HCT116 (cell line): Measurements from ENCODE around the gene ARHGAP1. TPM values are rescaled to one million over a fixed set of nuclear protein-coding genes. Genes with fewer than 3 reads are reported as not detected.

Experiments used
- ATAC-seq: fragments of 200-7000 bp; cut with Tn5 transposase; 2 replicates; pipeline ENCODE4 v1.9.1; 2020; ENCODE audit warnings: mild to moderate bottlenecking, moderate library complexity
- BruUV-seq: library from RNA; stranded (reverse); fragments of 400-500 nt; replicated peaks from 2 replicates; lab custom pipeline; 2021; lab: Mats Ljungman, UMichigan
- CTCF ChIA-PET: fragments of 300-600 bp; sonication (Branson Sonifier 250); formaldehyde crosslinking; loops from one replicate; lab custom pipeline; 2021; ENCODE audit warnings: antibody characterized with exemption; lab: Charles Lee
- POLR2A ChIA-PET: fragments of 300-600, 350-600 bp; sonication (Branson Sonifier 250); formaldehyde crosslinking; loops from one replicate; lab custom pipeline; 2021; ENCODE audit warnings: antibody characterized with exemption; lab: Charles Lee
- RAD21 ChIA-PET, 2 experiments: fragments of 300-600 bp; sonication (Branson Sonifier 250); formaldehyde crosslinking; loops; one replicate each; lab custom pipeline; 2023; ENCODE audit warnings: low total read pairs in 2 of 2; ENCODE audit not compliant: uncharacterized antibody in 2 of 2, unreplicated experiment in 2 of 2, low non-redundant PET in 1 of 2; lab: Charles Lee
- DNase-seq: peaks from one replicate; pipeline ENCODE4 v3.0.0-alpha.2; 2010; ENCODE audit warnings: low read depth, low spot score
- H2AFZ ChIP-seq: fragments of 200-600 bp; shearing (Covaris generic), sonication (generic); 2 replicates; pipeline ENCODE4 v1.6.1; 2017; ENCODE audit warnings: low read depth, mixed run types, mixed read lengths, antibody characterized with exemption, low read length; ENCODE audit not compliant: poor library complexity, severe bottlenecking
- H3K27ac ChIP-seq: 2 replicates; pipeline ENCODE4 v1.5.1; 2012; ENCODE audit warnings: low read depth, low read length
- H3K27me3 ChIP-seq: fragments of 200-600 bp; sonication (generic); 2 replicates; pipeline ENCODE4 v1.6.1; 2016; ENCODE audit warnings: mixed run types, low read length, mixed read lengths; ENCODE audit not compliant: insufficient read depth
- H3K36me3 ChIP-seq, 2 experiments: fragments of 200-500 bp in 1 of 2; fragments of 200-600 bp in 1 of 2; sonication (Bioruptor generic) in 1 of 2; sonication (generic) in 1 of 2; 2 replicates each; pipeline versions ENCODE4 v1.5.1 to v1.6.1; 2014 to 2016; ENCODE audit warnings: low read length in 2 of 2, inconsistent platforms in 1 of 2, mixed read lengths in 1 of 2, mixed run types in 1 of 2; ENCODE audit not compliant: insufficient read depth in 2 of 2, control insufficient read depth in 1 of 2
- H3K4me1 ChIP-seq, 2 experiments: fragments of 200-600 bp in 1 of 2; sonication (generic) in 1 of 2; 2 replicates each; pipeline versions ENCODE4 v1.5.1 to v1.6.1; 2012 to 2017; ENCODE audit warnings: low read length in 2 of 2, inconsistent platforms in 1 of 2, mild to moderate bottlenecking in 1 of 2, mixed read lengths in 1 of 2, mixed run types in 1 of 2, moderate library complexity in 1 of 2; ENCODE audit not compliant: insufficient read depth in 2 of 2, control insufficient read depth in 1 of 2
- H3K4me2 ChIP-seq: fragments of 200-600 bp; sonication (generic); 2 replicates; pipeline ENCODE4 v1.6.1; 2017; ENCODE audit warnings: mixed run types, low read length, mixed read lengths
- H3K4me3 ChIP-seq, 2 experiments: fragments of 200-600 bp in 1 of 2; sonication (generic) in 1 of 2; replicated peaks in 1 of 2; 2 replicates each; pipeline ENCODE4 v1.5.1; 2011 to 2016; ENCODE audit warnings: low read length in 2 of 2, control low read depth in 1 of 2, low read depth in 1 of 2, mild to moderate bottlenecking in 1 of 2, mixed read lengths in 1 of 2, mixed run types in 1 of 2
- H3K79me2 ChIP-seq: fragments of 200-600 bp; sonication (generic); 2 replicates; pipeline ENCODE4 v1.6.1; 2017; ENCODE audit warnings: mild to moderate bottlenecking, mixed run types, low read length, moderate library complexity, mixed read lengths; ENCODE audit not compliant: insufficient read depth
- H3K9ac ChIP-seq: fragments of 200-600 bp; sonication (generic); 2 replicates; pipeline ENCODE4 v1.6.1; 2016; ENCODE audit warnings: low read length, mixed read lengths
- H3K9me2 ChIP-seq: fragments of 200-600 bp; sonication (generic), shearing (Covaris generic); 2 replicates; pipeline ENCODE4 v1.6.1; 2017; ENCODE audit warnings: mixed run types, mild to moderate bottlenecking, moderate library complexity; ENCODE audit not compliant: insufficient read depth
- H3K9me3 ChIP-seq, 2 experiments: fragments of 200-500 bp in 1 of 2; fragments of 200-600 bp in 1 of 2; sonication (Bioruptor generic) in 1 of 2; sonication (generic) in 1 of 2; 2 replicates each; pipeline ENCODE4 v1.6.1; 2014 to 2017; ENCODE audit warnings: low read length in 2 of 2, mixed read lengths in 2 of 2, inconsistent platforms in 1 of 2, low read depth in 1 of 2, mild to moderate bottlenecking in 1 of 2, mixed run types in 1 of 2, moderate library complexity in 1 of 2; ENCODE audit not compliant: control insufficient read depth in 1 of 2, insufficient read depth in 1 of 2
- H4K20me1 ChIP-seq: fragments of 200-600 bp; sonication (generic), shearing (Covaris generic); 2 replicates; pipeline ENCODE4 v1.6.1; 2017; ENCODE audit warnings: mixed run types, mild to moderate bottlenecking, moderate library complexity; ENCODE audit not compliant: insufficient read depth
- CEBPB ChIP-seq: IDR thresholded peaks from 2 replicates; pipeline ENCODE4 v1.6.1; 2012; ENCODE audit warnings: low read depth
- CTCF ChIP-seq, 3 experiments: fragments of 200-600 bp in 1 of 3; sonication (generic) in 1 of 3; IDR thresholded peaks in 2 of 3; conservative IDR thresholded peaks in 1 of 3; 2 replicates each; pipeline ENCODE4 v1.5.1; 2012 to 2017; ENCODE audit warnings: low read depth in 2 of 3, low read length in 2 of 3, antibody characterized with exemption in 1 of 3, borderline replicate concordance in 1 of 3, control low read depth in 1 of 3, mild to moderate bottlenecking in 1 of 3, mixed read lengths in 1 of 3, mixed run types in 1 of 3, moderate library complexity in 1 of 3; ENCODE audit not compliant: insufficient read depth in 1 of 3
- EGR1 ChIP-seq: IDR thresholded peaks from 2 replicates; pipeline ENCODE4 v1.6.1; 2012; ENCODE audit warnings: low read depth
- ELF1 ChIP-seq: IDR thresholded peaks from 2 replicates; pipeline ENCODE4 v1.6.1; 2012; ENCODE audit warnings: low read depth, borderline replicate concordance
- EZH2phosphoT487 ChIP-seq: fragments of 200-600 bp; IDR thresholded peaks from 2 replicates; pipeline ENCODE4 v1.6.1; 2018; ENCODE audit warnings: antibody characterized with exemption, borderline replicate concordance
- JUND ChIP-seq: IDR thresholded peaks from 2 replicates; pipeline ENCODE4 v1.6.1; 2012
- MAX ChIP-seq: IDR thresholded peaks from 2 replicates; pipeline ENCODE4 v1.6.1; 2012
- POLR2A ChIP-seq: IDR thresholded peaks from 2 replicates; pipeline ENCODE4 v1.7.0; 2011; ENCODE audit warnings: borderline replicate concordance; ENCODE audit not compliant: insufficient read depth, insufficient read length; ENCODE audit errors: extremely low read depth
- POLR2AphosphoS5 ChIP-seq: IDR thresholded peaks from 2 replicates; pipeline ENCODE4 v1.6.1; 2011; ENCODE audit warnings: mild to moderate bottlenecking, low read depth, low read length, moderate library complexity
- REST ChIP-seq: IDR thresholded peaks from 2 replicates; pipeline ENCODE4 v1.6.1; 2012; ENCODE audit warnings: low read depth
- SP1 ChIP-seq: IDR thresholded peaks from 2 replicates; pipeline ENCODE4 v1.6.1; 2012; ENCODE audit warnings: low read depth
- SRF ChIP-seq: IDR thresholded peaks from 2 replicates; pipeline ENCODE4 v1.6.1; 2012; ENCODE audit warnings: low read depth
- TCF7L2 ChIP-seq: IDR thresholded peaks from 2 replicates; pipeline ENCODE4 v1.7.0; 2011; ENCODE audit warnings: borderline replicate concordance, inconsistent platforms; ENCODE audit not compliant: insufficient read depth, insufficient read length; ENCODE audit errors: extremely low read depth
- YY1 ChIP-seq: IDR thresholded peaks from 2 replicates; pipeline ENCODE4 v1.6.1; 2011; ENCODE audit warnings: low read length, low read depth, moderate library complexity, mild to moderate bottlenecking; ENCODE audit not compliant: insufficient replicate concordance; ENCODE audit errors: extremely low read depth
- ZFX ChIP-seq: fragments of 450-650 bp; IDR thresholded peaks from 2 replicates; pipeline ENCODE4 v1.6.1; 2017
- intact Hi-C: fragments of 100-400 bp; cut with micrococcal nuclease; formaldehyde crosslinking; loops from 2 replicates; pipeline ENCODE4 v1.10.0; 2022
- total RNA-seq: library from RNA; stranded (reverse); gene quantifications from one replicate; pipeline ENCODE4 v1.2.1, GENCODE V29; 2021; ENCODE audit not compliant: unreplicated experiment

ARHGAP1 gene
- total RNA-seq, 1 experiment from 2014 or later = 36.9 TPM

DNA sequence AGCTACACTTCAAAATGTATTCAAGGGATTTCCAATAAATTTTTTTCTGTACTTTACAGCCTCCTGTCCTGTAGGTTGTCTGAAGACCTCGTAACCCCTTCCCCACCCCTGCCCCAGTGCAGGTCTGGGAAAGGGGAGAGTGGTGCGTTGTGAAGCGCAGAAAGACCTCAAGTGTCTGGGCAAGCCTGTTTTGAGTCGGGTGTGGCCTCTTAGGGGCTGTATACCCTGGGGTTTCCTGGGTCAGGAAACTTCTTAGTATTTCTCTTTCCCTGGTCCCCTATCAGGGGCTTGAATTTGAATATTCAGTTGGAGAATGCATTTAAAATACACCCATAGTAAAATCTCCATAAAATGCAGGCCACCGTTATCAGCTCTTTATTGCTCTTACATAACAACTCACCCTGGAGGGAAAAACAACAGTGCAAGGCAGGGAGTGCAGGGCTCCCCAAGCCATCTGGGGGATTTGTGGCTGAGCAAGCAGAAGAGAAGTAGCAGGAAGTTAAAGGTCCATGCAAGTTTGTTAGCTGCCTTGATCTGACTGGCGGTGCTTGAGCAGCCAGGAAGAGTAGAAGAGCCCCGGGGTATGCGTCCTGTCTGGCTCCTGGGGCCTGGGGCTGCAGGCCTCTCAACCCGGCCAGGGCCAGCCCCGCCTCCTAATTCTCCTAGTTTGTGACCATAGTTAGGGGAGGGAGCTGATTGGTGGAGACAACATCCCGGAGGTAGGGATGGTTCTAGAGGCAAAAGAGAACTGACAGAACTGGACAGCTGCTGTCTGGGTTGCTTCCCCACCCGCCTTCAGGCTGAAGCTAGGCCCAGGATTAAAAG is 25.7 kb downstream of the ARHGAP1 start:
- Histone ChIP-seq H3K9ac (no peak overlapping the region), H4K20me1 (no peaks in the 10 kb centered on the region), H3K9me2 (no peaks in the 10 kb centered on the region), H3K9me3 (no peaks in the 10 kb centered on the region), H3K4me2 (no peak overlapping the region), H3K36me3 (peaks cover 4 to 12% of the 10 kb centered on the region in 2 experiments; a peak in 3 of 4 replicates), H2AFZ (no peak overlapping the region), H3K4me3 (no peak overlapping the region), H3K27ac (no peak overlapping the region), H3K79me2 (no peaks in the 10 kb centered on the region), H3K4me1 (peaks cover 0 to 4% of the 10 kb centered on the region in 2 experiments; a peak in 1 of 4 replicates), H3K27me3 (no peaks in the 10 kb centered on the region)
- no peak for DNase-seq
- RAD21 ChIA-PET = no interaction called here
- TF ChIP-seq REST (no peak), JUND (no peak), EZH2phosphoT487 (no peak), CEBPB (no peak), SRF (no peak), ZFX (no peak), SP1 (no peak), MAX (no peak), EGR1 (no peak), POLR2AphosphoS5 (no peak), POLR2A (no peak), TCF7L2 (no peak), YY1 (no peak), ELF1 (no peak), CTCF (IDR thresholded peaks at IDR 0.05 in 2 of 3, conservative IDR thresholded peaks at IDR 0.05 in 1 of 3; ENCODE audit: borderline replicate concordance in 1 of 3, insufficient read depth in 1 of 3, low read depth in 2 of 3, low read length in 2 of 3) (no peak)
- intact Hi-C loops = no loop called here
- ATAC-seq = peak; percentile 45
- CTCF ChIA-PET = no interaction called here
- POLR2A ChIA-PET = no interaction called here
- no TSS peak for BruUV-seq
